Mesothelial cell of epicardium (in vitro differentiated cells): Measurements from ENCODE around the gene HBG1. TPM values are rescaled to one million over a fixed set of nuclear protein-coding genes. Genes with fewer than 3 reads are reported as not detected.
"Not testable (repeated sequence)": the region's sequence is repeated elsewhere in the genome, so short reads cannot be mapped to it uniquely, and the experiment has no call there.

Source experiments
- DNase-seq, 2 experiments: peaks; one replicate each; pipeline ENCODE4 v3.0.0; 2021; ENCODE audit warnings: low spot score in 2 of 2; ENCODE audit not compliant: unreplicated experiment in 2 of 2
- H3K27ac Mint-ChIP-seq: 2 replicates; pipeline ENCODE4 v1.8.0; 2021; ENCODE audit warnings: mixed read lengths
- H3K27me3 Mint-ChIP-seq: 2 replicates; pipeline ENCODE4 v1.8.0; 2021; ENCODE audit warnings: low read depth, mixed read lengths
- H3K36me3 Mint-ChIP-seq: 2 replicates; pipeline ENCODE4 v1.8.0; 2021; ENCODE audit warnings: mixed read lengths
- H3K4me1 Mint-ChIP-seq: 2 replicates; pipeline ENCODE4 v1.8.0; 2021; ENCODE audit warnings: mixed read lengths
- H3K4me3 Mint-ChIP-seq: 2 replicates; pipeline ENCODE4 v1.8.0; 2021; ENCODE audit warnings: mild to moderate bottlenecking, moderate library complexity, mixed read lengths
- H3K9me3 Mint-ChIP-seq: 2 replicates; pipeline ENCODE4 v1.8.0; 2021; ENCODE audit warnings: mixed read lengths
- total RNA-seq: library from RNA; stranded (reverse); gene quantifications from 3 replicates; pipeline ENCODE4 v1.2.1, GENCODE V29; 2021
- TF ChIP-seq, protein P1 (sequence below): fragments of 200-600 bp; sonication (generic); IDR thresholded peaks from one replicate; pipeline ENCODE4 v1.5.0; 2021; ENCODE audit warnings: antibody characterized with exemption; ENCODE audit not compliant: unreplicated experiment

The HBG1 gene
- total RNA-seq, 1 donor from 2014 or later: not detected

GRCh38 chr11:5252919-5253265 lies 3.2 kb upstream of the HBG1 start:
- DNase-seq: no peak
- Mint-ChIP-seq H3K4me1 (no peaks in the 10 kb centered on the region), H3K27me3 (peaks cover 15% of the 10 kb centered on the region), H3K4me3 (no peak overlapping the region), H3K27ac (no peak overlapping the region), H3K36me3 (no peaks in the 10 kb centered on the region), H3K9me3 (no peaks in the 10 kb centered on the region)
- TF ChIP-seq, protein P1, sequence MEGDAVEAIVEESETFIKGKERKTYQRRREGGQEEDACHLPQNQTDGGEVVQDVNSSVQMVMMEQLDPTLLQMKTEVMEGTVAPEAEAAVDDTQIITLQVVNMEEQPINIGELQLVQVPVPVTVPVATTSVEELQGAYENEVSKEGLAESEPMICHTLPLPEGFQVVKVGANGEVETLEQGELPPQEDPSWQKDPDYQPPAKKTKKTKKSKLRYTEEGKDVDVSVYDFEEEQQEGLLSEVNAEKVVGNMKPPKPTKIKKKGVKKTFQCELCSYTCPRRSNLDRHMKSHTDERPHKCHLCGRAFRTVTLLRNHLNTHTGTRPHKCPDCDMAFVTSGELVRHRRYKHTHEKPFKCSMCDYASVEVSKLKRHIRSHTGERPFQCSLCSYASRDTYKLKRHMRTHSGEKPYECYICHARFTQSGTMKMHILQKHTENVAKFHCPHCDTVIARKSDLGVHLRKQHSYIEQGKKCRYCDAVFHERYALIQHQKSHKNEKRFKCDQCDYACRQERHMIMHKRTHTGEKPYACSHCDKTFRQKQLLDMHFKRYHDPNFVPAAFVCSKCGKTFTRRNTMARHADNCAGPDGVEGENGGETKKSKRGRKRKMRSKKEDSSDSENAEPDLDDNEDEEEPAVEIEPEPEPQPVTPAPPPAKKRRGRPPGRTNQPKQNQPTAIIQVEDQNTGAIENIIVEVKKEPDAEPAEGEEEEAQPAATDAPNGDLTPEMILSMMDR: no peak

GRCh38 chr11:5252192-5252918 lies 2.7 kb upstream of the HBG1 start:
- Mint-ChIP-seq H3K36me3 (no peaks in the 10 kb centered on the region), H3K27me3 (peaks cover 16% of the 10 kb centered on the region), H3K27ac (no peak overlapping the region), H3K9me3 (no peaks in the 10 kb centered on the region), H3K4me1 (peaks cover 3% of the 10 kb centered on the region), H3K4me3 (no peak overlapping the region)
- DNase-seq: no peak
- TF ChIP-seq, protein P1: no peak

DNA sequence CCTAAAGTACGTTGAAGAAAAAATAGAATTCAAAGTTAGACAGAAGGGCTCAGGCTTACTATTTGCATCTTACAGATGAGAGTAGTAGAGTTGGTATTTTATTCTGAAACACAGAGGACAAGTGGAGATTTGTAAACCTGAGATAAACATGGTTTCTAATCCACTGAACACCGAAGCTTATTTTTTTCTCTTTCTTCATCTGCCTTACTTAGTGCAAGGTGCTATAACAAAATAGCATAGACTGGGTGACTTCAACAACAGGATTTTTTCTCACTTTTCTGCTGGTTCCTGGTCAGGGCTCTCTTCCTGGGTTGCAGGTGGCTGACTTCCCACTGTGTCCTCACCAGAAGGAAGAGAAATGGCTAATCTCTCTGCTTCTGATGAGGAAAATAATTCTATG lies 2.1 kb upstream of the HBG1 start:
- Mint-ChIP-seq H3K36me3 (no peaks in the 10 kb centered on the region), H3K27ac (no peak overlapping the region), H3K9me3 (no peaks in the 10 kb centered on the region), H3K4me1 (peaks cover 8% of the 10 kb centered on the region), H3K27me3 (peaks cover 16% of the 10 kb centered on the region), H3K4me3 (no peak overlapping the region)
- TF ChIP-seq, protein P1: no peak
- DNase-seq: no peak

DNA sequence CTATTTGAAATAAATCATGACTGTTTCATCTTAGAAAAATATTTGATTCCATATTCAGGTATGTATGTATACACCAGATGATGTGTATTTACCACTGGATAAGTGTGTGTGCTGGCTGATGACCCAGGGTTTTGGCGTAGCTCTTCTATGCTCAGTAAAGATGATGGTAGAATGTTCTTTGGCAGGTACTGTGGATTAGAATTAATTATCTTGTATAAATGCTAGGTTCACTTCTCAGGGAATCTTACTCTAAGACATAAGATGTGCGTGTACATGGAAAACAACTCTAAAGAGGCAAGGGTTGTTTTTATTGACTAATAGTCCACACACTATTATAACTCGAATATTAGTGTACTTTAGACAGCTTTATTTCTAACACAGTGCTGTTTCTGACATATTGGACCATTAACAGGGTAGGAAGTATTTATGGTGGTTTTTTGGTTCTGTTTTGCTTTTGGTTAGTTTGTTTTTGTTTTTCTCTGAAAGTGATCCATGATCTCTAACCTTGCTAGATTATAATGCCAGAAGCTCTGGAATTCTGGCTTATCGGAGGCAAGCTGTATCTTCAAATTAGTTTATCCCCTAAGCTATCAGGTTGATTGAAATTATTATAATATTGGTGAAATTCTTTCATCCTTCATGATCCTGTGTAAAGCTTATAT lies 1.0 kb upstream of the HBG1 start:
- Mint-ChIP-seq H3K4me1 (peaks cover 17% of the 10 kb centered on the region), H3K36me3 (no peaks in the 10 kb centered on the region), H3K9me3 (no peaks in the 10 kb centered on the region), H3K27me3 (peaks cover 16% of the 10 kb centered on the region), H3K4me3 (no peak overlapping the region), H3K27ac (no peak overlapping the region)
- TF ChIP-seq, protein P1: no peak
- DNase-seq: no peak

- Mint-ChIP-seq H3K27me3 (peaks cover 16% of the 10 kb centered on the region), H3K4me1 (peaks cover 28% of the 10 kb centered on the region)
- H3K27ac Mint-ChIP-seq, DNase-seq, H3K4me3 Mint-ChIP-seq, H3K9me3 Mint-ChIP-seq, H3K36me3 Mint-ChIP-seq: not testable (repeated sequence)
These were observed 1.2 kb downstream of the HBG1 start for GRCh38 chr11:5248498-5248897.

DNA sequence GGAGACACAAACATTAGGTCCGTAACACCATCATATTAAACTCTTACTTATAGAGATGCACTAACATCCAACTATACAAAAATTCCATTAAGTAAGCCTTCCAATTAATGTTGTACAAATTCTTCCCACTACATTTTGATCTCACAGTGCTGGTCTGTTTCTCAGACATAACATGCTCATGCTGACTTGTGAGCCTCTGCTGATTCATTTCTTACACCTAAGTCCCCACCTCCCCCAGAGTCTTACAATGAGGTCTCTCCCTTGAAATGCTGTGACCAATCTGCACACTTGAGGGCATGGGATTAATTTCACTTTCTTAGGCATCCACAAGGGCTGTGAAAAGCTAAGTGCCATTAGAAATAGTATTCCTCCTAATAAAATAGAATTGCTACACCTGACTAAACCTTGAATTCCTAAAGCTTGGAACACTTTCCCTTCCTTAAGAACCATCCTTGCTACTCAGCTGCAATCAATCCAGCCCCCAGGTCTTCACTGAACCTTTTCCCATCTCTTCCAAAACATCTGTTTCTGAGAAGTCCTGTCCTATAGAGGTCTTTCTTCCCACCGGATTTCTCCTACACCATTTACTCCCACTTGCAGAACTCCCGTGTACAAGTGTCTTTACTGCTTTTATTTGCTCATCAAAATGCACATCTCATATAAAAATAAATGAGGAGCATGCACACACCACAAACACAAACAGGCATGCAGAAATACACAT lies 2.0 kb downstream of the HBG1 start:
- Mint-ChIP-seq H3K36me3 (no peaks in the 10 kb centered on the region), H3K27ac (no peak overlapping the region), H3K4me3 (no peak overlapping the region), H3K27me3 (peaks cover 13% of the 10 kb centered on the region), H3K4me1 (peaks cover 28% of the 10 kb centered on the region), H3K9me3 (no peaks in the 10 kb centered on the region)
- no peak for DNase-seq
- TF ChIP-seq, protein P1: no peak
